HepG2 (cell line): ENCODE measurements around the gene THSD8. TPM values are rescaled to one million over a fixed set of nuclear protein-coding genes. Genes with fewer than 3 reads are reported as not detected.
"Not testable (repeated sequence)": the region's sequence is repeated elsewhere in the genome, so short reads cannot be mapped to it uniquely, and the experiment has no call there.

Experiments
- ATAC-seq: fragments of 200-7000 bp; cut with Tn5 transposase; 3 replicates; pipeline ENCODE4 v1.9.1; 2020; ENCODE audit warnings: mild to moderate bottlenecking, moderate library complexity
- BruUV-seq: library from RNA; stranded (reverse); fragments of 400-500 nt; replicated peaks from 2 replicates; lab custom pipeline; 2021; lab: Mats Ljungman, UMichigan
- CTCF ChIA-PET: fragments of 300-600 bp; formaldehyde crosslinking; extraction: SDS; loops from one replicate; lab custom pipeline; 2021; ENCODE audit warnings: low total read pairs, inconsistent platforms, low intra/inter-chr PET ratio; lab: Yijun Ruan, JAX
- POLR2A ChIA-PET: fragments of 350-600 bp; sonication (Branson Sonifier 250); formaldehyde crosslinking; loops from one replicate; lab custom pipeline; 2020; ENCODE audit warnings: antibody characterized with exemption, inconsistent platforms; lab: Yijun Ruan, JAX
- DNase-seq: peaks from one replicate; pipeline ENCODE4 v3.0.0-alpha.2; 2015; ENCODE audit warnings: low spot score
- FAIRE-seq: peaks from 3 replicates; lab custom pipeline; 2011; peaks lifted over from hg19 to GRCh38; lab: Jason Lieb, UNC
- H2AFZ ChIP-seq: one replicate; pipeline ENCODE4 v1.6.1; 2011; ENCODE audit warnings: low read length, inconsistent platforms
- H3K27ac ChIP-seq: fragments of 300-600 bp; 3 replicates; pipeline ENCODE4 v1.8.0; 2011; ENCODE audit warnings: mixed run types, mild to moderate bottlenecking, mixed read lengths, low read length, inconsistent platforms; ENCODE audit not compliant: insufficient read depth; ENCODE audit errors: extremely low read length
- H3K27me3 ChIP-seq, 2 experiments: fragments of 200-600 bp in 1 of 2; 2 replicates in 1 of 2; 3 replicates in 1 of 2; pipeline versions ENCODE4 v1.6.0 to v1.8.0; 2011; ENCODE audit warnings: low read length in 2 of 2, mild to moderate bottlenecking in 2 of 2, moderate library complexity in 2 of 2, inconsistent platforms in 1 of 2; ENCODE audit not compliant: insufficient read depth in 2 of 2, control insufficient read depth in 1 of 2
- H3K36me3 ChIP-seq, 2 experiments: fragments of 200-600 bp in 1 of 2; replicated peaks in 1 of 2; 2 replicates in 1 of 2; 3 replicates in 1 of 2; pipeline versions ENCODE4 v1.5.1 to v1.8.0; 2011; ENCODE audit warnings: low read length in 2 of 2, inconsistent platforms in 1 of 2; ENCODE audit not compliant: insufficient read depth in 2 of 2, control insufficient read depth in 1 of 2
- H3K4me1 ChIP-seq: 2 replicates; pipeline ENCODE4 v1.5.1; 2012; ENCODE audit warnings: low read length, inconsistent platforms; ENCODE audit not compliant: insufficient read depth
- H3K4me2 ChIP-seq: 2 replicates; pipeline ENCODE4 v1.6.0; 2011; ENCODE audit warnings: low read depth, low read length, inconsistent platforms
- H3K4me3 ChIP-seq, 3 experiments: fragments of 200-600 bp in 1 of 3; sonication (generic), shearing (Covaris generic) in 1 of 3; replicated peaks in 1 of 3; 2 replicates each; pipeline ENCODE4 v1.5.1; 2011 to 2016; ENCODE audit warnings: low read length in 3 of 3, inconsistent platforms in 2 of 3, low read depth in 2 of 3, mild to moderate bottlenecking in 2 of 3, control low read depth in 1 of 3, mixed read lengths in 1 of 3; ENCODE audit not compliant: insufficient read depth in 1 of 3
- H3K79me2 ChIP-seq: one replicate; pipeline ENCODE4 v1.6.1; 2011; ENCODE audit warnings: low read length, inconsistent platforms; ENCODE audit not compliant: insufficient read depth
- H3K9ac ChIP-seq: 2 replicates; pipeline ENCODE4 v1.6.0; 2011; ENCODE audit warnings: mild to moderate bottlenecking, low read depth, low read length, inconsistent platforms; ENCODE audit not compliant: insufficient read depth
- H3K9me3 ChIP-seq: 2 replicates; pipeline ENCODE4 v1.5.1; 2012; ENCODE audit warnings: mild to moderate bottlenecking, low read length
- H4K20me1 ChIP-seq: 2 replicates; pipeline ENCODE4 v1.6.0; 2011; ENCODE audit warnings: inconsistent platforms, mild to moderate bottlenecking, low read length, moderate library complexity; ENCODE audit not compliant: insufficient read depth
- FOXO1 ChIP-seq: sonication (generic); formaldehyde crosslinking; IDR thresholded peaks from 2 replicates; pipeline ENCODE4 v1.4.0; 2020; ENCODE audit warnings: missing genetic modification reagents
- ISX ChIP-seq: sonication (generic); formaldehyde crosslinking; conservative IDR thresholded peaks from 2 replicates; pipeline ENCODE4 v1.5.0; 2020; ENCODE audit warnings: missing genetic modification reagents
- KMT2B ChIP-seq: IDR thresholded peaks from 2 replicates; pipeline ENCODE4 v1.6.1; 2016; ENCODE audit warnings: missing genetic modification reagents, missing compliant biosample characterization
- SOX5 ChIP-seq: IDR thresholded peaks from 2 replicates; pipeline ENCODE4 v1.6.1; 2016; ENCODE audit warnings: borderline replicate concordance
- SRSF1 ChIP-seq: fragments of 200-400 bp; formaldehyde crosslinking; optimal IDR thresholded peaks from 2 replicates; pipeline ENCODE3; 2017; ENCODE audit warnings: mild to moderate bottlenecking, low read depth, low read length, moderate library complexity
- ZSCAN29 ChIP-seq: sonication (generic); formaldehyde crosslinking; conservative IDR thresholded peaks from 2 replicates; pipeline ENCODE4 v1.4.0; 2020; ENCODE audit warnings: mild to moderate bottlenecking, missing genetic modification reagents
- WGBS: methylation state at CpG from one replicate; pipeline ENCODE4 v1.1.6; 2017; ENCODE audit warnings: low lambda C conversion rate; 5-methylcytosine and 5-hydroxymethylcytosine counted together
- in situ Hi-C: cut with HindIII; loops from 2 replicates; pipeline ENCODE4 v1.10.0; 2017; ENCODE audit warnings: low pct_unique_long_range_greater_than_20kb; ENCODE audit not compliant: extremely low pct_ligation_motif_present
- intact Hi-C: fragments of 100-400 bp; cut with micrococcal nuclease; formaldehyde crosslinking; loops from one replicate; pipeline ENCODE4 v1.10.0; 2022; ENCODE audit not compliant: unreplicated experiment
- polyA plus RNA-seq, 8 experiments: library from polyadenylated mRNA; depleted of rRNA in 3 of 8; stranded (reverse) in 7 of 8; unstranded in 1 of 8; fragments of >200 nt; fragmentation: Illumina TruSeq in 4 of 8; extraction: Trizol in 4 of 8; gene quantifications; 2 replicates each; pipeline versions ENCODE4 v1.2.1 to v1.2.3, GENCODE V29; 2011 to 2016; ENCODE audit warnings: low read depth in 4 of 8, missing spikeins in 1 of 8, mixed read lengths in 1 of 8; ENCODE audit not compliant: insufficient read depth in 1 of 8
- total RNA-seq, 5 experiments: library from RNA; depleted of rRNA; stranded (reverse); fragments of >200 nt; fragmentation: Illumina TruSeq; extraction: Trizol; gene quantifications; 2 replicates each; pipeline ENCODE4 v1.2.3, GENCODE V29; 2016; ENCODE audit warnings: low read depth in 1 of 5

The THSD8 gene
- total and polyA plus RNA-seq, 2 of the 13 experiments (the other 11 are each of a cell fraction or from before 2014, with no cell fraction given), result 4.8 to 14.9 TPM

GRCh38 chr19:12815088-12815487 lies 13.2 kb downstream of the THSD8 start (continued):
- TF ChIP-seq FOXO1 (CRISPR knock-in tag) (no peak), ISX (CRISPR knock-in tag) (no peak), SOX5 (CRISPR knock-in tag) (no peak), ZSCAN29 (CRISPR knock-in tag) (no peak), KMT2B (CRISPR knock-in tag) (no peak), SRSF1 (no peak)

- DNase-seq, H3K36me3 ChIP-seq, H3K79me2 ChIP-seq, BruUV-seq, H2AFZ ChIP-seq, H3K4me1 ChIP-seq, CTCF ChIA-PET, FAIRE-seq, H3K9ac ChIP-seq, H3K27me3 ChIP-seq, in situ Hi-C loops, ATAC-seq, H4K20me1 ChIP-seq, H3K4me3 ChIP-seq, POLR2A ChIA-PET, H3K4me2 ChIP-seq, H3K27ac ChIP-seq, intact Hi-C loops, H3K9me3 ChIP-seq: not testable (repeated sequence)
- WGBS, result 87% methylated on average over 6 of the region's 6 CpGs
Observed at GRCh38 chr19:12817188-12817587, 15.3 kb downstream of the THSD8 start.

GRCh38 chr19:12817810-12818209 lies 15.9 kb downstream of the THSD8 start:
- H3K9me3 ChIP-seq, H2AFZ ChIP-seq, FAIRE-seq, BruUV-seq, H3K27ac ChIP-seq, POLR2A ChIA-PET, H3K4me2 ChIP-seq, H3K4me3 ChIP-seq, H3K79me2 ChIP-seq, DNase-seq, ATAC-seq, H3K36me3 ChIP-seq, H3K4me1 ChIP-seq, H3K27me3 ChIP-seq, intact Hi-C loops, in situ Hi-C loops, H4K20me1 ChIP-seq, H3K9ac ChIP-seq, CTCF ChIA-PET: not testable (repeated sequence)
- 86% methylated on average over 11 of the region's 11 CpGs for WGBS
